ENCODE data around the gene TARDBP.

The TARDBP gene

DNA sequence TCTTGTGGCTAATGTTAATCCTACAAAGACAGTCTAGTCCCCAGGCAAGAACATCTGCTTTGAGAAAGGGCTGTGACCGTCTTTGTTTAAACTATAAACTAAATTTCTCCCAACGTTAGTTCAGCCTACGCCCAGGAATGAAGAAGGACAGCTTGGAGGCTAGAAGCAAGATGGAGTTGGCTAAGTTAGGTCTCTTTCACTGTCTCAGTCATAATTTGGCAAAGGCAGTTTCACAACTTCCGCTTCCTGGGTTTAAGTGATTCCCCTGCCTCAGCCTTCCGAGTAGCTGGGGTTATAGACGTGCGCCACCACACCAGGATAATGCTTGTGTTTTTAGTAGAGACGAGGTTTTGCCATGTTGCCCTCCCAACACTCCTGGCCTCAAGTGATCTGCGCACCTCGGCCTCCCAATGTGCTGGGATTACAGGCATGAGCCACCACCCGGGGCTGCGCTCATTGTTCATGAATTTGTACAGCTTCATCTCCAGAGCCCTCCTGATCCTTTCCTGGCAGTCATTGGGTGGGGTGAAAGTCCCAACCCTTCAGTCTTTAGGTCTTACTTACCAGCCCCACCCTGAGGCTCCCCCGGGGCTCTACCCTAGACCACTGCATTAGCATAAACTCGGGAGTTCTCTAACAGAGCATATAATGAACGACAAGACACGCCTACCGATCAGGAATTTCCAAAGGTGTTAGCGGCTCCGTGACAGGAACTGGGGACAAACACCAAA is 39.5 kb downstream of the TARDBP start:
- DNase-seq (ENCODE audit: insufficient read length, low spot score) = no peak
- FAIRE-seq = no peak
- TF ChIP-seq, protein P1, sequence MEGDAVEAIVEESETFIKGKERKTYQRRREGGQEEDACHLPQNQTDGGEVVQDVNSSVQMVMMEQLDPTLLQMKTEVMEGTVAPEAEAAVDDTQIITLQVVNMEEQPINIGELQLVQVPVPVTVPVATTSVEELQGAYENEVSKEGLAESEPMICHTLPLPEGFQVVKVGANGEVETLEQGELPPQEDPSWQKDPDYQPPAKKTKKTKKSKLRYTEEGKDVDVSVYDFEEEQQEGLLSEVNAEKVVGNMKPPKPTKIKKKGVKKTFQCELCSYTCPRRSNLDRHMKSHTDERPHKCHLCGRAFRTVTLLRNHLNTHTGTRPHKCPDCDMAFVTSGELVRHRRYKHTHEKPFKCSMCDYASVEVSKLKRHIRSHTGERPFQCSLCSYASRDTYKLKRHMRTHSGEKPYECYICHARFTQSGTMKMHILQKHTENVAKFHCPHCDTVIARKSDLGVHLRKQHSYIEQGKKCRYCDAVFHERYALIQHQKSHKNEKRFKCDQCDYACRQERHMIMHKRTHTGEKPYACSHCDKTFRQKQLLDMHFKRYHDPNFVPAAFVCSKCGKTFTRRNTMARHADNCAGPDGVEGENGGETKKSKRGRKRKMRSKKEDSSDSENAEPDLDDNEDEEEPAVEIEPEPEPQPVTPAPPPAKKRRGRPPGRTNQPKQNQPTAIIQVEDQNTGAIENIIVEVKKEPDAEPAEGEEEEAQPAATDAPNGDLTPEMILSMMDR (IDR thresholded peaks at IDR 0.05; ENCODE audit: insufficient read depth, missing control alignments) = no peak

GRCh38 chr1:11052839-11053757 is 40.6 kb downstream of the TARDBP start:
- DNase-seq (ENCODE audit: insufficient read length, low spot score) = no peak
- FAIRE-seq = no peak
- TF ChIP-seq, protein P1 (IDR thresholded peaks at IDR 0.05; ENCODE audit: insufficient read depth, missing control alignments) = no peak

- FAIRE-seq = no peak
- no peak for DNase-seq (ENCODE audit: insufficient read length, low spot score)
- TF ChIP-seq, protein P1 (IDR thresholded peaks at IDR 0.05; ENCODE audit: insufficient read depth, missing control alignments) = no peak
These were observed 41.3 kb downstream of the TARDBP start for GRCh38 chr1:11053758-11054137.

DNA sequence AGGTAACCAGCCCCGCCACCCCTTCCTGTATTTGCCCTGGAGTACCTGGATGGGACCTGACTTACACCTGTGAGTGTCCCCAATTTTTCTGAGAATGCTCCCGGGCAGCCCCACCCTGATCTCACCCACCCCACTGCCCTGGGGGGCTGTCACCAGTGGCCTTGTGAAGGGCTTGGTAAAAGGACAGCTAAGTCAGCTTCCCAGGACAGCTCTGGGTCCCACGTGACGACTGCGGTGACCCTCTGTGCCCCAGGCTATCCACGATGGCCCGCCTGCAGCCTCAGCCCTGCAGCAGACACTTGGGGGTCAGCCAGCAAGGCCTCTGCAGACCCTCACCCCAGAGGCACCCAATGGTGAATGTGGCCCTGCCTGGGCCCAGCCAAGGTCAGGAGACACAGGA is 41.7 kb downstream of the TARDBP start:
- FAIRE-seq (no peak), DNase-seq (ENCODE audit: insufficient read length, low spot score) (no peak)
- TF ChIP-seq, protein P1 (IDR thresholded peaks at IDR 0.05; ENCODE audit: insufficient read depth, missing control alignments) = no peak

DNA sequence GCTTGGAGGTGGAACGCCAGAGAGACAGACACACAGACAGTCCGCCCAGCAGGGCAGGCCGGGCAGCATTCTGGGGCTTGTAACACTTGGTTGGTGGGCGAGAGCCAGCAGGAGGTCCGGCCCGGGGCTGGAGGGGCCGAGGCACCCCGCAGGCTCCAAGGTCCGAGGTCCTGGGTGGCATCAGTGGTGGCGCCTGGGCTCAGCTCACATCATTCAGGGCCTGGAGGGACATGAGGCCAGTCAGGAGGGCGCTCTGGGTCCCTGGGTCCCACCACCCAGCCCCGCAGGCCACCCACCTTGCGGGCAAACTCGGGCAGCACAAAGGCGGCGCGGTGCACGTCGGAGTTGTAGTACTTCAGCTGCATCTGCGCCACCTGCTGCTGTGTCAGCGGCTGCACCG is 42.2 kb downstream of the TARDBP start:
- DNase-seq (ENCODE audit: insufficient read length, low spot score) (no peak), FAIRE-seq (no peak)
- TF ChIP-seq, protein P1 (IDR thresholded peaks at IDR 0.05; ENCODE audit: insufficient read depth, missing control alignments) = no peak

- DNase-seq (ENCODE audit: insufficient read length, low spot score) (no peak), FAIRE-seq (no peak)
- TF ChIP-seq, protein P1 (IDR thresholded peaks at IDR 0.05; ENCODE audit: insufficient read depth, missing control alignments) = no peak
These were observed 43.2 kb downstream of the TARDBP start for GRCh38 chr1:11055676-11056075.

Measured in D721Med (cell line).